GM12801 (cell line): ENCODE results near the gene THAP5.

ENCODE experiments used
- CTCF ChIP-seq: IDR thresholded peaks from one replicate; pipeline ENCODE4 v1.5.1; 2011; ENCODE audit warnings: control low read depth; ENCODE audit not compliant: insufficient read length; ENCODE audit errors: extremely low read depth

Gene THAP5

GRCh38 chr7:108569381-108570145 is at the start of gene THAP5, which contains the start of gene DNAJB9:
Gene THAP5 (minus strand): TSS chr7:108569706. CDS start chr7:108569569, 137 bp downstream.
Gene DNAJB9 (plus strand): TSS chr7:108569874. CDS start chr7:108571727, 1,853 bp downstream.
- TF ChIP-seq CTCF, result no peak

- no peak for TF ChIP-seq CTCF
These were observed 48.5 kb upstream of the THAP5 start for GRCh38 chr7:108618056-108618455.

GRCh38 chr7:108614896-108615295 is 45.4 kb upstream of the THAP5 start:
- TF ChIP-seq CTCF, result no peak

GRCh38 chr7:108613949-108614381 is 44.5 kb upstream of the THAP5 start:
- TF ChIP-seq CTCF, result no peak

GRCh38 chr7:108613147-108613948 is 43.8 kb upstream of the THAP5 start:
- TF ChIP-seq CTCF, result no peak

- no peak for TF ChIP-seq CTCF
These were observed 41.8 kb upstream of the THAP5 start for GRCh38 chr7:108611268-108611667.

- TF ChIP-seq CTCF, result no peak
These were observed 40.1 kb upstream of the THAP5 start for GRCh38 chr7:108609643-108610042.
